Smooth muscle cell of the coronary artery (primary cell): ENCODE data around the gene OR2H1. TPM values are rescaled to one million over a fixed set of nuclear protein-coding genes. Genes with fewer than 3 reads are reported as not detected.

Source experiments
- total RNA-seq: library from RNA; depleted of rRNA; stranded (reverse); fragments of >200 nt; gene quantifications from 2 replicates; pipeline ENCODE4 v1.2.3, GENCODE V29; 2014; ENCODE audit warnings: low replicate concordance

The OR2H1 gene
- not detected in 2 replicates for total RNA-seq

GRCh38 chr6:29456971-29457370, at the start of gene OR2H1, which contains the start of gene OR11A1:
Gene OR2H1, plus strand, starts transcription at chr6:29457155. Its CDS starts 4,615 bp downstream, at chr6:29461770.
Gene OR11A1, minus strand, starts transcription at chr6:29457071. Its CDS starts 29,430 bp downstream, at chr6:29427641.

GRCh38 chr6:29414588-29414987, 42.4 kb upstream of the OR2H1 start, which contains the start of gene OR12D1:
Gene OR12D1, plus strand, starts transcription at chr6:29414928.

GRCh38 chr6:29439006-29439405, 17.9 kb upstream of the OR2H1 start, which contains the start of gene OR10C1:
Gene OR10C1, plus strand, starts transcription at chr6:29439306. Its CDS starts 710 bp downstream, at chr6:29440016.

GRCh38 chr6:29487660-29488059, 30.7 kb downstream of the OR2H1 start, which contains the start of gene MAS1L:
Gene MAS1L, minus strand, starts transcription at chr6:29487956. Its CDS starts 54 bp downstream, at chr6:29487902.

Other genes with a start within 250 kb of the OR2H1 start
- gene OR14J1, start 155.5 kb upstream of the OR2H1 start, total RNA-seq = not detected in 2 replicates
- not detected in 2 replicates for gene OR5V1, start 88.3 kb upstream of the OR2H1 start, total RNA-seq
- not detected in 2 replicates for gene OR12D3, start 81.9 kb upstream of the OR2H1 start, total RNA-seq
- gene OR12D2, start 61.5 kb upstream of the OR2H1 start, total RNA-seq = not detected in 2 replicates
- gene OR12D1, start 42.2 kb upstream of the OR2H1 start, total RNA-seq = not detected in 2 replicates
- not detected in 2 replicates for gene OR10C1, start 17.8 kb upstream of the OR2H1 start, total RNA-seq
- not detected in 2 replicates for gene OR11A1, start 84 bp upstream of the OR2H1 start, total RNA-seq
- not detected in 2 replicates for gene MAS1L, start 30.8 kb downstream of the OR2H1 start, total RNA-seq
- gene UBD, start 102.6 kb downstream of the OR2H1 start, total RNA-seq = not detected in 2 replicates
- gene OR2H2, start 128.0 kb downstream of the OR2H1 start, total RNA-seq = not detected in 2 replicates
- gene GABBR1, start 176.0 kb downstream of the OR2H1 start, total RNA-seq = 7.3 and 8.8 TPM in 2 replicates
- gene MOG, start 199.9 kb downstream of the OR2H1 start, total RNA-seq = not detected in 2 replicates
- 0.82 TPM in 1 of 2 replicates, not detected in the other for gene ZFP57, start 224.0 kb downstream of the OR2H1 start, total RNA-seq